Esophagus (tissue), 2 donors: ENCODE measurements around the gene CCNA2. TPM values are rescaled to one million over a fixed set of nuclear protein-coding genes. Genes with fewer than 3 reads are reported as not detected.

ENCODE experiments used
- H3K27ac ChIP-seq, 2 donors: one replicate each; pipeline ENCODE4 v1.5.1; 2013; ENCODE audit warnings: low read depth in 2 of 2, mild to moderate bottlenecking in 2 of 2, inconsistent platforms in 1 of 2, low read length in 1 of 2, moderate library complexity in 1 of 2
- H3K27me3 ChIP-seq, 2 donors: one replicate each; pipeline ENCODE4 v1.6.1; 2013; ENCODE audit warnings: low read length in 2 of 2, control low read depth in 1 of 2, mild to moderate bottlenecking in 1 of 2; ENCODE audit not compliant: insufficient read depth in 2 of 2, control insufficient read depth in 1 of 2
- H3K36me3 ChIP-seq, 2 donors: one replicate each; pipeline ENCODE4 v1.6.1; 2013; ENCODE audit warnings: low read length in 1 of 2; ENCODE audit not compliant: control insufficient read depth in 2 of 2, insufficient read depth in 2 of 2
- H3K4me1 ChIP-seq, 2 donors: one replicate each; pipeline ENCODE4 v1.6.1; 2013; ENCODE audit warnings: low read length in 1 of 2; ENCODE audit not compliant: control insufficient read depth in 2 of 2, insufficient read depth in 2 of 2
- H3K4me3 ChIP-seq, 2 donors: one replicate each; pipeline ENCODE4 v1.5.1; 2013; ENCODE audit warnings: low read length in 2 of 2, mild to moderate bottlenecking in 2 of 2, low read depth in 1 of 2, moderate library complexity in 1 of 2
- H3K9me3 ChIP-seq, 2 donors: one replicate each; pipeline ENCODE4 v1.6.1; 2013; ENCODE audit warnings: mild to moderate bottlenecking in 2 of 2, low read depth in 1 of 2, low read length in 1 of 2, moderate library complexity in 1 of 2; ENCODE audit not compliant: control insufficient read depth in 2 of 2, insufficient read depth in 1 of 2
- WGBS, 2 donors: extraction: QIAGEN DNeasy Blood & Tissue Kit; methylation state at CpG; one replicate each; pipeline ENCODE4 v1.1.7; 2013; 5-methylcytosine and 5-hydroxymethylcytosine counted together
- polyA plus RNA-seq, 2 donors: library from polyadenylated mRNA; stranded (reverse); fragments of 200-250 nt; gene quantifications; one replicate each; pipeline ENCODE4 v1.2.3, GENCODE V29; 2013
- donor health status: healthy with polysubstance abuse.
- donor health status: Bipolar disorder and iron deficiency.

The CCNA2 gene
- polyA plus RNA-seq, 2 donors = 7.4 to 13.8 TPM

GRCh38 chr4:121784975-121785374 lies 38.7 kb downstream of the CCNA2 start:
- Histone ChIP-seq H3K4me3 (no peak overlapping the region), H3K36me3 (no peaks in the 10 kb centered on the region), H3K27me3 (no peaks in the 10 kb centered on the region), H3K9me3 (peaks cover 0 to 2% of the 10 kb centered on the region in 2 donors), H3K4me1 (no peaks in the 10 kb centered on the region), H3K27ac (no peak overlapping the region)
- 17 to 25% methylated on average over 2 of the region's 2 CpGs for WGBS, 2 donors

- Histone ChIP-seq H3K27me3 (no peaks in the 10 kb centered on the region), H3K4me1 (no peaks in the 10 kb centered on the region), H3K36me3 (no peaks in the 10 kb centered on the region), H3K9me3 (peaks cover 0 to 2% of the 10 kb centered on the region in 2 donors), H3K4me3 (no peak overlapping the region), H3K27ac (no peak overlapping the region)
- WGBS, 2 donors = 65 to 96% methylated on average over 1 of the region's 1 CpG
Measured at GRCh38 chr4:121784401-121784800, 39.3 kb downstream of the CCNA2 start.

GRCh38 chr4:121783210-121783609 lies 40.5 kb downstream of the CCNA2 start:
- no peaks in the 10 kb centered on the region for H3K4me1 ChIP-seq
- WGBS, 2 donors = 71 to 83% methylated on average over 1 of the region's 1 CpG
- no peak overlapping the region for H3K4me3 ChIP-seq
- H3K27me3 ChIP-seq = no peaks in the 10 kb centered on the region
- H3K27ac ChIP-seq = no peak overlapping the region
- H3K36me3 ChIP-seq = no peaks in the 10 kb centered on the region
- peaks cover 0 to 2% of the 10 kb centered on the region in 2 donors for H3K9me3 ChIP-seq

- Histone ChIP-seq H3K27ac (no peak overlapping the region), H3K4me3 (no peak overlapping the region), H3K4me1 (no peaks in the 10 kb centered on the region), H3K36me3 (no peaks in the 10 kb centered on the region), H3K9me3 (no peaks in the 10 kb centered on the region), H3K27me3 (no peaks in the 10 kb centered on the region)
- WGBS, 2 donors = 64 to 70% methylated on average over 8 of the region's 8 CpGs
Measured at GRCh38 chr4:121778991-121779628, 44.6 kb downstream of the CCNA2 start.

GRCh38 chr4:121777625-121778024 lies 46.1 kb downstream of the CCNA2 start:
- no peaks in the 10 kb centered on the region for H3K9me3 ChIP-seq
- 15 to 26% methylated on average over 3 of the region's 3 CpGs for WGBS, 2 donors
- no peak overlapping the region for H3K27ac ChIP-seq
- H3K4me1 ChIP-seq = no peaks in the 10 kb centered on the region
- no peaks in the 10 kb centered on the region for H3K27me3 ChIP-seq
- H3K36me3 ChIP-seq = no peaks in the 10 kb centered on the region
- H3K4me3 ChIP-seq = no peak overlapping the region

GRCh38 chr4:121776610-121777401 lies 46.9 kb downstream of the CCNA2 start:
- Histone ChIP-seq H3K27me3 (no peaks in the 10 kb centered on the region), H3K27ac (no peak overlapping the region), H3K36me3 (no peaks in the 10 kb centered on the region), H3K4me1 (no peaks in the 10 kb centered on the region), H3K4me3 (no peak overlapping the region), H3K9me3 (no peaks in the 10 kb centered on the region)
- WGBS, 2 donors = 77 to 80% methylated on average over 6 of the region's 6 CpGs

GRCh38 chr4:121773883-121774282 lies 49.8 kb downstream of the CCNA2 start:
- Histone ChIP-seq H3K4me1 (no peaks in the 10 kb centered on the region), H3K4me3 (no peak overlapping the region), H3K27me3 (no peaks in the 10 kb centered on the region), H3K36me3 (no peaks in the 10 kb centered on the region), H3K9me3 (no peaks in the 10 kb centered on the region), H3K27ac (no peak overlapping the region)
- WGBS, 2 donors = 90 to 96% methylated on average over 1 of the region's 1 CpG

- H3K36me3 ChIP-seq = no peaks in the 10 kb centered on the region
- no peaks in the 10 kb centered on the region for H3K4me1 ChIP-seq
- no peak overlapping the region for H3K4me3 ChIP-seq
- H3K27me3 ChIP-seq = no peaks in the 10 kb centered on the region
- no peaks in the 10 kb centered on the region for H3K9me3 ChIP-seq
- 93 to 100% methylated on average over 1 of the region's 1 CpG for WGBS, 2 donors
- H3K27ac ChIP-seq = no peak overlapping the region
Measured at GRCh38 chr4:121771869-121772268, 51.8 kb downstream of the CCNA2 start.

GRCh38 chr4:121769341-121769740 lies 54.3 kb downstream of the CCNA2 start:
- Histone ChIP-seq H3K27ac (no peak overlapping the region), H3K4me1 (peaks cover 4 to 8% of the 10 kb centered on the region in 2 donors), H3K36me3 (no peaks in the 10 kb centered on the region), H3K27me3 (peaks cover 0 to 6% of the 10 kb centered on the region in 2 donors), H3K9me3 (no peaks in the 10 kb centered on the region), H3K4me3 (no peak overlapping the region)
- 84 to 91% methylated on average over 2 of the region's 2 CpGs for WGBS, 2 donors

GRCh38 chr4:121767166-121767565 lies 56.5 kb downstream of the CCNA2 start:
- peaks cover 0 to 11% of the 10 kb centered on the region in 2 donors for H3K27me3 ChIP-seq
- H3K36me3 ChIP-seq = no peaks in the 10 kb centered on the region
- peaks cover 4 to 8% of the 10 kb centered on the region in 2 donors for H3K4me1 ChIP-seq
- H3K27ac ChIP-seq = no peak overlapping the region
- H3K4me3 ChIP-seq = no peak overlapping the region
- 91 to 95% methylated on average over 4 of the region's 4 CpGs for WGBS, 2 donors
- no peaks in the 10 kb centered on the region for H3K9me3 ChIP-seq
